ENCODE measurements around the gene CAPRIN2. TPM values are rescaled to one million over a fixed set of nuclear protein-coding genes. Genes with fewer than 3 reads are reported as not detected.

CAPRIN2 gene
- total RNA-seq, 2 experiments from 2014 or later = 6.7 to 8.6 TPM

DNA sequence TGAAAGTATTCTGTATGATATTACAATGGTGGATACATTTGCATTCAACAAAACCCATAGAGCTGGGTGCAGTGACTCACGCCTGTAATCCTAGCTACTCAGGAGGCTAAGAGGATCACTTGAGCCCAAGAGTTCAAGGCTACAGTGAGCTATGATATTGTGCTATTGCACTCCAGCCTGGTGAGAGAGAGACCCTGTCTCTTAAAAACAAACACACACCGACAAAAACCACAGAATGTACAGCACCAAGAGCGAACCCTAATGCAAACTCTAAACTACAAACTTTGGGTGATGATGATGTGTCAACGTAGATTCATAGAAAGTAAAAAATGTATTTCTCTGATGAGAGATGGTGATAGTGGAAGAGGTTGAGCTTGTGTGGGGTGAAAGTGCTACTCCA lies 8.6 kb downstream of the CAPRIN2 start:
- DNase-seq = no peak
- no peak overlapping the region for H3K27ac Mint-ChIP-seq
- no peaks in the 10 kb centered on the region for H3K27me3 Mint-ChIP-seq
- peaks cover 20% of the 10 kb centered on the region for H3K36me3 Mint-ChIP-seq
- no peak overlapping the region for H3K4me3 Mint-ChIP-seq
- peaks cover 11% of the 10 kb centered on the region for H3K4me1 Mint-ChIP-seq
- no peaks in the 10 kb centered on the region for H3K9me3 Mint-ChIP-seq

DNA sequence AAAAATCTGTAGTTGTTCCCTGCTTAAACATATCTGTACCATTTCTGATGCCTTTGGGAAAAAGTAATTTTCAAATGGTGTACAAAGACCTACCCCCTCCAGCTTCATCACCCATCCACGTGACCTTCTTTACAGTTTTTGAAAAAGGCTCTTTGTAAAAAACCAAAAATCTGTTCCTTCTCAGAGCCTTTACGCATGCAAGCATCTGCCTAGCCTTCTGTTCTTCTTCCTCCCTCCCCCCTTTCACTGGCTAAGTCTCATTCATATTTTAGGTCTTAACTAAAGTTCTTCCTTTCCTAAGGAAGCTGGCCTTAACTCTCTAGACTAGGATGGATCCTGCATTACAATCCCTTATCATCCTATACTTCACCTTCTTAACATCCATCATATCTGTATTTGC lies 10.4 kb downstream of the CAPRIN2 start:
- Mint-ChIP-seq H3K36me3 (peaks cover 23% of the 10 kb centered on the region), H3K9me3 (no peaks in the 10 kb centered on the region), H3K4me1 (peaks cover 11% of the 10 kb centered on the region), H3K27ac (no peak overlapping the region), H3K27me3 (no peaks in the 10 kb centered on the region), H3K4me3 (no peak overlapping the region)
- DNase-seq = no peak

DNA sequence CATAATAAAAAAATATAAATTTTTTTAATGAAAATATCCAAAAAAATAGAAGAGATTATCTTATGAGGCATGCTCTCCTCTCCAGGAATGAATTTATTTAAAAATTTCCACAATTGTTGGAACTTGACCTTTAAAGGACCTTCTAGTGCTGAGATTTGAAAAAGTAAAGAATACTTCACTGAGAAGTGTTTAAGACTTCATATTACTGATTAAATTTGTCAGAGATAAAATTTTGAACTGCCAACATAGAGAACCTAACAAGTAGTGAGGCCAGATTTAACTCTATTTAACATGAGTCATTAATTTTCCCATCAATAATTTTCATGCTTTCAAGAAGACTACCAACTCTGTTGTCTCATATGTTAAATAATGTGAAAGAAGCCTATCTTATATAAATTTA lies 14.5 kb downstream of the CAPRIN2 start:
- H3K27me3 Mint-ChIP-seq = no peaks in the 10 kb centered on the region
- H3K27ac Mint-ChIP-seq = no peak overlapping the region
- H3K4me3 Mint-ChIP-seq = no peak overlapping the region

DNA sequence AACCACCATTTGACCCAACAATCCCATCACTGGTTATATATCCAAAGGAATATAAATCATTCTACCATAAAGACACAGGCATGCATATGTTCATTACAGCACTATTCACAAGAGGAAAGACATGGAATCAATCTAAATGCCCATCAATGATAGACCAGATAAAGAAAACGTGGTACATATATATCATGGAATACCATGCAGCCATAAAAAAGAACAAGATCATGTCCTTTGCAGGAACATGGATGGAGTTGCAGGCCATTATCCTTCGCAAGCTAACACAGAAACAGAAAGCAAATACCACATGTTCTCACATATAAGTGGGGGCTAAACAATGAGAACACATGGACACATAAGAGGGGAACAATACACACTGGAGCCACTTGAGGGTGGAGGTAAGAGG lies 15.7 kb downstream of the CAPRIN2 start:
- Mint-ChIP-seq H3K36me3 (peaks cover 27% of the 10 kb centered on the region), H3K9me3 (no peaks in the 10 kb centered on the region), H3K27me3 (no peaks in the 10 kb centered on the region), H3K27ac (no peak overlapping the region), H3K4me1 (no peaks in the 10 kb centered on the region), H3K4me3 (no peak overlapping the region)
- DNase-seq = no peak

More for the DNA sequence above, 14.5 kb downstream of the CAPRIN2 start:
- no peaks in the 10 kb centered on the region for H3K4me1 Mint-ChIP-seq
- DNase-seq = no peak
- H3K9me3 Mint-ChIP-seq = no peaks in the 10 kb centered on the region
- peaks cover 20% of the 10 kb centered on the region for H3K36me3 Mint-ChIP-seq

DNA sequence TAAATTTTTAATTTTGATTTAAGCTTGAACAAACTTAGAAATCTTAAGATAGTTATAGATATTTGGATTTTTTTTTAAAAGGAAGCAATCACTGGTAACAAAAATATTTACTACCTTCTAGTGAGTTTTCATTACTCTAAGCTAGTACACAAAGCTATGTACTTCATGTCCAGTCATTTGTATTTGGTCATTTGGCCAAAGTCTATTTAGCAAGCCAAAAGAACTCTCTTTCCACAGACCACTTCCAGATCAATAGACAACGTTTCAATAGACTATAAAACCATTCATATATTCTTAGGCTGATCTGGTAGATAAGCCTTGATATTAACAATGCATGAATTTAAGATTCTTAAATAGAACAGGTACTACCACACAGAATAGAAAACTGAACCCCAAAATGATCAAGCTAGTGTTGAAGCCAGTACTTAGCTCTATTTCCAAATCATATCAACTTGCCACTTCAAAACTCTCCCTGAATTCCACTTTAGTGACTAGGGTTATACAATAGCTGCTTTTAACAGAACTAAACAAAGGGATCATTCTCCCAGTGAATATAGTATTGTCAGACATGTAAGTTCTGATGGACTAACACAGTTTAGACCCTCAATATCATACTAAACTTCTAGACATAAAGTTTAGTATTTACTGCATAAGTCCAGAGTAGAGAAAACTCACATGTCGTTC lies 21.7 kb downstream of the CAPRIN2 start:
- Mint-ChIP-seq H3K4me1 (peaks cover 3% of the 10 kb centered on the region), H3K4me3 (no peak overlapping the region), H3K27ac (no peak overlapping the region), H3K9me3 (no peaks in the 10 kb centered on the region), H3K27me3 (no peaks in the 10 kb centered on the region), H3K36me3 (peaks cover 22% of the 10 kb centered on the region)
- DNase-seq = no peak

DNA sequence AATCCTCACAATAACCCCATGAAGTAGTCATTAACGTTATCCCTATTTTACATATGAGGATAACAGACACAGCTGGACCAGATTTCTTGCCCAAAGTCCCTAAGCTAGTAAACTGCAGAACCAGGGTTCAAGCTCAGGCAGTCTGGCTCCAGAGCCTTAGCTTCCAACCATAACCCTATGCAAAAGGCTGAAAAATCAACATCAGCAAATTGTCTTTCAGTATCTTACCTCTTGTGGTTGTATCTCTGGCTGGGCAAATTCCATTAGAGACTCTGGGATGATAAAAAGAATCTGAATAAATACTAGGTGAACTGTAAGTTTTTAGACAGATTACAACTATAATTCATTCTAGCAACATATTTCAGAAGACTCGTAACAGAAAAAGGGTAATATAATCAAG lies 24.7 kb downstream of the CAPRIN2 start:
- DNase-seq = no peak
- Mint-ChIP-seq H3K9me3 (no peaks in the 10 kb centered on the region), H3K27ac (no peak overlapping the region), H3K36me3 (peaks cover 16% of the 10 kb centered on the region), H3K4me1 (peaks cover 7% of the 10 kb centered on the region), H3K4me3 (no peak overlapping the region), H3K27me3 (no peaks in the 10 kb centered on the region)

DNA sequence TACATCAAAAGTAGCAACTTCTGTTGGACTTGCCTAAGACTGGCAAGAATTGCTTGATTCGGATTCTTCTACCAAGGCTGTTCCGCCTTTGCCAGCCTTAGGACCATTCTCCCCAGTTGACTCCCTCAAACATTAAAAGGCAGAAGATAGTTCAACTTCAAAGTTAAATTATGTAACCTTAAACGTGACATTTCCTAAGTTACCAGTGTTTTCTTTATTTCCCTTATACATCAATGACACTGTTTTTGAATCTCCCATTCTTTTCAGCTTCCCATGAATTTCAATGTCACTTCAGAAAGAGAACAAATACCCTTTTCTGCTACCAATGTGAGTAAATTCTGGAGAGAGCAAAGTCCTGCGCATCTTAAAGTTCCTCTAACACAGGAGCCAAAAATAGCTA lies 25.2 kb downstream of the CAPRIN2 start:
- no peak for DNase-seq
- H3K36me3 Mint-ChIP-seq = peaks cover 12% of the 10 kb centered on the region
- no peaks in the 10 kb centered on the region for H3K27me3 Mint-ChIP-seq
- no peaks in the 10 kb centered on the region for H3K9me3 Mint-ChIP-seq
- H3K4me3 Mint-ChIP-seq = no peak overlapping the region
- peaks cover 7% of the 10 kb centered on the region for H3K4me1 Mint-ChIP-seq
- no peak overlapping the region for H3K27ac Mint-ChIP-seq

DNA sequence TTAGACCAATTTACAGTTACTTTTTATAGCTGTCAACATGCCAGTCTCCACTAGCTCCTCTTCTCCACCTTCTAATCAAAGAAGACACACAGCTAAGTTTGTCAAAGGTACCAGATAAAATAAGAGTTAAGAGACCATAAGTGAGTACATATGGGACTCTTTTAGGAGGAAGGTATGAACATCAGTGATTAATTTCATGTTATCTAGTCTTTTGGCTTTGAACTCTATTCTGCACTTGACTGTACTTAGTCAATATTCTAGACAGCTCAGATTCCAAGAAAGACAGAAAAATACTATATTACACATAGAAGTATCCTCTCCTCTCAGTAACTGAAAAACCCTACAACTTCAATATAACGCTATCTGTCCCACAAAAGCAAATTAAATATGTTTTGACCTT lies 28.1 kb downstream of the CAPRIN2 start:
- Mint-ChIP-seq H3K27me3 (no peaks in the 10 kb centered on the region), H3K4me3 (no peak overlapping the region)
- no peak for DNase-seq

DNA sequence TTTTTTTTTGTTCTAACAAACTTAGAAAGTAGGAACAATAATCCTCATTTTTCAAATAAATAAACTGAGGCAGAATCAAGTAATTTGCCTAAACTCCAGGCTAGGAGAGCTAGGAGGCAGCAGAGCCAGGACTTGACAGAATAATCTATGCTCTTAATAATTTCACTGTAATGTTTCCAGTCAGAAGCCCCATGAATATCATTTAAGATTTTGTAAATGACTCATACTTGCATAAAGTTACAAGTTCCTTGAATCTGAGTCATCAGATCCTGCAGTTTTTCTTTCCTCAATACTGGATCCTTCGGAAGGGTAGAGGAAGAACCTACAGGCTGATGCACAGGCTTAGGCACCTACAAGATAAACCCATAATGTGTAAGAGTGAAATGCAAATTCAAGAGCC lies 29.0 kb downstream of the CAPRIN2 start:
- Mint-ChIP-seq H3K9me3 (no peaks in the 10 kb centered on the region), H3K27me3 (no peaks in the 10 kb centered on the region), H3K4me3 (no peak overlapping the region), H3K27ac (no peak overlapping the region), H3K4me1 (peaks cover 7% of the 10 kb centered on the region), H3K36me3 (peaks cover 8% of the 10 kb centered on the region)
- no peak for DNase-seq

More for the DNA sequence above, 28.1 kb downstream of the CAPRIN2 start:
- Mint-ChIP-seq H3K4me1 (peaks cover 7% of the 10 kb centered on the region), H3K27ac (no peak overlapping the region), H3K9me3 (no peaks in the 10 kb centered on the region), H3K36me3 (peaks cover 9% of the 10 kb centered on the region)

DNA sequence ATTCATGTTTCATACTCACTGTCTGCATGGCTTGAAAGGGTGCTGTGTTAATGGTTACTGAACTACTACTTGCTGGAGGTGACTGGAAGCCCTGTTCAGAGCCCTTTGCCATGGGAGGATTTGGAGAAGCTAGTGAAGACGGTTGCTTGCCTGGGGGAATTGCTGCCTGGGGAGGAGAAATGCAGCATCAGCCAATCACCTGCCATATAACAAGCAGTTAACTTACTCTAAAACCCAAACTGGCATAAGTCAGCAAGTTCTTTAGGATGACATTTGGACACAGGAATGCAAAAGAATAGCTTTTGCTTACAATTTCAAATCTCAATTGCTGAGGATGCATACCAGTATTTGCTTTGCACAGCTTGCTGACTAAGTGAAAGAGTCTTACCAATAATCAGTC lies 35.7 kb downstream of the CAPRIN2 start:
- Mint-ChIP-seq H3K4me3 (no peak overlapping the region), H3K27me3 (no peaks in the 10 kb centered on the region), H3K4me1 (no peaks in the 10 kb centered on the region), H3K27ac (no peak overlapping the region), H3K9me3 (no peaks in the 10 kb centered on the region), H3K36me3 (no peaks in the 10 kb centered on the region)
- DNase-seq = no peak

DNA sequence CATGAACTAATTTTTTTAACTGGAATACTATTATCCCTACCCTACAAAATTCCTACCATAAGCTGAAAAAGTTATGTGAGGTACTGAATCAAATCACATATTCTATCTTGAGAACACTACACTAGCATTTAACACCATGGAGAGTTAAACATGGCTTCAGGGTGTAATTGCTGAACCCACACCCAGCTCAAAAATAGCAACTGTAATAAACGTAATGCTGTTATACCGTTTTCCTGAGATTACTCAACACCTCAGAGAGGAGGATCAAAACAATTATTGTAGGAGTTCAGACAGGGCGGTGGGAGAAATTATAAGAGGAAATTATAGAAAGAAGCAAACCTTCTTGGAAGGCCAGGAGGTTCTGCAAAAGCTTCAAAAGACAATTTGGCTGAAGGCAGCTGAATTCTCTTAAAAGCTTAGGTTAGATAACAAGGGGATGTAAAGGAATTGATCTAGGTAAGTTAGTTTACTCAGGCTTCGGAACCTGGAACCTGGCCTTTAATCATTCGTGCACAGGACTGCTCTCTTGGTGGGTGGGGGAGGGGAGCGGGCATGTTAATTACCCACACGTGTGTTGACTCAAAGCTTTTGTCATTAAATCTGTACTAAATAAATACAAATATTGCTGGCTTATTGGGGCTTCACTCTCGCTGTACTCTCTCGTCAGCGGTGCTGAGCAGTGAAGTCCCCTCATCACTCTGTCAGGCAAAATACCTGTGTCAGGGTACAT lies 47.0 kb downstream of the CAPRIN2 start:
- Mint-ChIP-seq H3K27me3 (no peaks in the 10 kb centered on the region), H3K27ac (no peak overlapping the region), H3K9me3 (no peaks in the 10 kb centered on the region), H3K36me3 (peaks cover 3% of the 10 kb centered on the region), H3K4me3 (no peak overlapping the region), H3K4me1 (no peaks in the 10 kb centered on the region)
- DNase-seq = no peak

DNA sequence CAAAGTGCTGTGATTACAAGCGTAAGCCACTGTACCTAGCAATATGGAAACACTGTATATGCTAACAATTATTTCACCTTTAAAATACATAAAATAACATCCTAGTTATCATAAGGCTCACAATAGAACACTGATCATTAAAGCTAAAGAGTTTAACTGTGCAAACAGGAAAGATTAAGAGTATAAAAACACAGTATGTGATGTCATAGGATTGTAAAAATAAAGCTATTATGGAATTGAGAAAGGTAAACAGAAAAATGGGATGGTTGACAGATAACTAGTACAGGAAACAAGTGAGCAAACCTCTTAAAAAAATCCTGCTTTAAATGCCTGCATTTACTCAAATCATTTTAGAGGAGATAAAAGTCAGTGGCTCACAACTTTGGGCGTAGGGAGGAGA lies 48.3 kb downstream of the CAPRIN2 start:
- no peak for DNase-seq
- no peaks in the 10 kb centered on the region for H3K27me3 Mint-ChIP-seq
- H3K4me1 Mint-ChIP-seq = no peaks in the 10 kb centered on the region
- no peaks in the 10 kb centered on the region for H3K9me3 Mint-ChIP-seq
- H3K36me3 Mint-ChIP-seq = peaks cover 3% of the 10 kb centered on the region
- H3K4me3 Mint-ChIP-seq = no peak overlapping the region
- H3K27ac Mint-ChIP-seq = no peak overlapping the region

DNA sequence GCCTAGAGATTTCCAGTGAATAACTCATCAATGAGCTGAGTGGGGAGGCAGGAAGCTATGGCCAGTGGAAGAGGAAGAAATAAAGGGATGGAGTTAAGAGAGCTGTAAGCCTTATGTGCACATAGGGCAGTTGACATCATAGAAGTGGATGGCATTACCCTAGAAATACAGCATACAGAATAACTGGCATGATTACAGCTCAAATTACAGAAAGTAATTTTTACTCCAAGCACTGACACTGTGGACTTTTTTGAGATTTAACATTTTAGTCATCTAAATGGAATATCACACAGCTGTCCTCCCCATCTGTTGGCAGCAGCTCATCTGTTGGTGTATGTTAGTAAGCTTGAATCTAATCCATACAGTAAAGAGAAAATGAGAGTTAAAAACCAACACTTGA lies 53.7 kb downstream of the CAPRIN2 start:
- Mint-ChIP-seq H3K36me3 (no peaks in the 10 kb centered on the region), H3K9me3 (no peaks in the 10 kb centered on the region), H3K27me3 (peaks cover 2% of the 10 kb centered on the region), H3K27ac (no peak overlapping the region), H3K4me3 (no peak overlapping the region), H3K4me1 (peaks cover 3% of the 10 kb centered on the region)
- no peak for DNase-seq

DNA sequence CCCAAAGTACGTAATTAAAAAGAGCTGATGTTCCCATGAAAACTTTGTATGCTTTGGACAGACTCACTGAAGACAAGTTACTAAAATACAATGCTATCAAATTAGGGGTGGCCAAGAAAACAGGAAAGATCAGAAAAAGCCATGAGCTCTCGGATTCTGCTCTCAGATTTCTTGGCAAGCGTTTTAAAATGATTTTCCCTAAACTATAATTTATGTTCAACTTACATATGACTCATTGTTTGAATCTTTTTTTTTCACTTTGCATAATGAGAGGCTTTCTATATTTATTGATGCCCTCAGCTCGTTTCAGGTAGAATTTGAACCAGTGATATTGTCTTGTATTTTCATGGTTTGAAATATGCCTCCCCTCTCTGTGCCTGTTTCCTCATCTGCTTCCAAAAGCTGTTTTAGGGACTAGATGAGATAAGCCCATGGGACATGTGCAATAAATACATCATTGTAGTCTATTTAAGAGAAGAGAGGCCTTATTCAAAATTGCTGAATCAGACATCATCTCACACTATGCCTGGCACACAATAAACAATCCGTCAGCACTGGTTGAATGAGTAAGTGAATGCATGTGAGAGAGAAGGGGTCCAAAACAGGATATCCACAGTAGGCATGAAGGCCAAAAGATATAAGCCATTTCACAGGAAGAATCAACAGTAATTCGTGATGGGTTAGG lies 54.4 kb downstream of the CAPRIN2 start:
- H3K9me3 Mint-ChIP-seq = no peaks in the 10 kb centered on the region
- no peak for DNase-seq
- H3K4me3 Mint-ChIP-seq = no peak overlapping the region
- no peaks in the 10 kb centered on the region for H3K36me3 Mint-ChIP-seq
- peaks cover 2% of the 10 kb centered on the region for H3K27me3 Mint-ChIP-seq
- H3K27ac Mint-ChIP-seq = no peak overlapping the region
- H3K4me1 Mint-ChIP-seq = peaks cover 3% of the 10 kb centered on the region

DNA sequence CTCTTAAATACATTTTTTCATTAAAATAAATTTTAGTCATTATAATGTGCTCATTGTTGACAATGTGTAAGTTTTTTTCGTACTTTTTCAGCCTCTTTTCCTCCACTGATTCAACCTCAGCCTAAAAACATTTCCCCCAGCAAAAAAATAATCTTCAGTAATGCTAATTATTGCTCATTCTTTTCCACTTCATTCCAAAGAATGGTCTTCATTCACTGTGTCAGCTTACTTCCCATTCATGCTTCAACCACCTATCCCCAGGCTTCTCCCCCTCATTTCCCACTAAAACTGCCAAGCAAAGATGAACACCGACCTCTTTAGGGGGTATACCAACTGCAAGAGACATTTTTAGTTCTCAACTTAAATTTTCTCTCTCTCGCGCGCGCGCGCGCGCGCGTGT lies 56.4 kb downstream of the CAPRIN2 start:
- Mint-ChIP-seq H3K4me1 (peaks cover 17% of the 10 kb centered on the region), H3K36me3 (no peaks in the 10 kb centered on the region), H3K4me3 (no peak overlapping the region), H3K9me3 (no peaks in the 10 kb centered on the region), H3K27ac (no peak overlapping the region), H3K27me3 (peaks cover 2% of the 10 kb centered on the region)
- no peak for DNase-seq

Data from activated naive CD8-positive, alpha-beta T cell treated with anti-CD3 and anti-CD28 coated beads for 36 hours (primary cell).